ENCODE results near the gene KMT5B. TPM values are rescaled to one million over a fixed set of nuclear protein-coding genes. Genes with fewer than 3 reads are reported as not detected.
A peak's percentile ranks its signal among the peaks of the same experiment; 100 is the strongest.

Gene KMT5B
- polyA plus RNA-seq, 3 donors, result 12.2 to 22.0 (median 19.5) TPM

DNA sequence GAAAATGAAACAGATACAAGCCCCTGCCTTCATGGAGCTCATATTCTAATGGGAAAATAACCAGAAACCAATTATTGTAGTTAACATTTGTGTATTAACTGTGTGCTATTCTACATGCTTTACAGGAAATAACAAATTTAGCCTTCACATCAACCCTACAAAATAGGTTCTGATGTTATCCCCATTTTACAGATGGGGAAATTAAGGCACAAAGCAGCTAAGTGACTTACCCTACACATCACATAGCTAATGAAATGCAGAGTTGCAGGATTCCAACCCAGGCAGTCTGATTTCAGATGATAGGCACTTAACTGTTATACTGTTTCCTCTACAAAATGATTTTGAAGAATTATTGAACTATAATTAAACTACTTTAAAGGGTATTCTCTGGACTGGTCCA, 43.7 kb downstream of the KMT5B start:
- Histone ChIP-seq H3K4me1 (ENCODE audit: control insufficient read depth in 1 of 2, insufficient read depth in 2 of 2, low read length in 2 of 2) (no peaks in the 10 kb centered on the region), H3K27me3 (ENCODE audit: control insufficient read depth in 2 of 2, insufficient read depth in 2 of 2, low read length in 2 of 2) (no peaks in the 10 kb centered on the region), H4K20me1 (ENCODE audit: insufficient read depth, low read length) (no peaks in the 10 kb centered on the region), H3K79me2 (ENCODE audit: insufficient read depth, low read length) (no peaks in the 10 kb centered on the region), H3K9me3 (replicated peaks in 1 of 2; ENCODE audit: control insufficient read depth in 1 of 2, insufficient read depth in 1 of 2, low read length in 2 of 2) (no peaks in the 10 kb centered on the region), H3K27ac (ENCODE audit: low read depth in 1 of 2, low read length in 2 of 2) (no peak overlapping the region), H2AFZ (ENCODE audit: insufficient read depth, low read depth, low read length, poor library complexity, severe bottlenecking) (no peak overlapping the region), H3K4me3 (replicated peaks in 1 of 3; ENCODE audit: low read depth in 2 of 3, low read length in 3 of 3) (no peak overlapping the region), H3K9ac (ENCODE audit: insufficient read depth, low read length, poor library complexity, severe bottlenecking) (no peak overlapping the region), H3K4me2 (replicated peaks; ENCODE audit: extremely low read depth, low read length, poor library complexity, severe bottlenecking) (no peak overlapping the region), H3K36me3 (replicated peaks in 1 of 2; ENCODE audit: control insufficient read depth in 1 of 2, insufficient read depth in 2 of 2, low read length in 2 of 2) (peaks cover 84 to 99% of the 10 kb centered on the region in 2 donors)
- Mint-ChIP-seq H3K4me3 (no peak overlapping the region), H3K4me1 (peaks cover 3% of the 10 kb centered on the region), H3K27me3 (ENCODE audit: low read depth in 3 of 3) (no peaks in the 10 kb centered on the region), H3K36me3 (peaks cover 64 to 92% of the 10 kb centered on the region in 2 donors), H3K27ac (no peak overlapping the region), H3K9me3 (no peaks in the 10 kb centered on the region)
- DNase-seq, result no peak
- TF ChIP-seq, protein P1, sequence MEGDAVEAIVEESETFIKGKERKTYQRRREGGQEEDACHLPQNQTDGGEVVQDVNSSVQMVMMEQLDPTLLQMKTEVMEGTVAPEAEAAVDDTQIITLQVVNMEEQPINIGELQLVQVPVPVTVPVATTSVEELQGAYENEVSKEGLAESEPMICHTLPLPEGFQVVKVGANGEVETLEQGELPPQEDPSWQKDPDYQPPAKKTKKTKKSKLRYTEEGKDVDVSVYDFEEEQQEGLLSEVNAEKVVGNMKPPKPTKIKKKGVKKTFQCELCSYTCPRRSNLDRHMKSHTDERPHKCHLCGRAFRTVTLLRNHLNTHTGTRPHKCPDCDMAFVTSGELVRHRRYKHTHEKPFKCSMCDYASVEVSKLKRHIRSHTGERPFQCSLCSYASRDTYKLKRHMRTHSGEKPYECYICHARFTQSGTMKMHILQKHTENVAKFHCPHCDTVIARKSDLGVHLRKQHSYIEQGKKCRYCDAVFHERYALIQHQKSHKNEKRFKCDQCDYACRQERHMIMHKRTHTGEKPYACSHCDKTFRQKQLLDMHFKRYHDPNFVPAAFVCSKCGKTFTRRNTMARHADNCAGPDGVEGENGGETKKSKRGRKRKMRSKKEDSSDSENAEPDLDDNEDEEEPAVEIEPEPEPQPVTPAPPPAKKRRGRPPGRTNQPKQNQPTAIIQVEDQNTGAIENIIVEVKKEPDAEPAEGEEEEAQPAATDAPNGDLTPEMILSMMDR (IDR thresholded peaks at IDR 0.05), result no peak
- intact Hi-C loops (cut with micrococcal nuclease), result no loop called here

DNA sequence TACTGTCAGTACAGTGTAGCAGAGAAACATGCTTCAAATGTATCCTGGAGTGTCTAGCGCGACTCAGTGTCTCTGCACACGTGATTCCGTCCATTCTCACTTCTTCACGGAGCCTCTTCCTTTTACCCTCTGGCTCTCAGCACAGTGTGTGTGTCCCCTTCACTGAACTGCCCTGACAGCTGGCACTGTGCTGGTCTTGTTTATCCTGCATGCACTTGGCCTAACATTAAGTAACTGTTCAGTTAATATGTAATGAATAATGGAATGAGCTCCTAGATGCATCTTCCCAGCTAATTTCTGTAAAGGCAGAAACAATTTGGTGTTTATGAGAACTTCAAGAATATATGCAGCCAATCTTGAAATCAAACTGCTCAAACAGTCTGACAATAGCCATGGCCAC, 44.4 kb downstream of the KMT5B start:
- intact Hi-C loops (cut with micrococcal nuclease), result no loop called here
- no peak for DNase-seq
- no peak overlapping the region for H3K4me2 ChIP-seq (replicated peaks; ENCODE audit: extremely low read depth, low read length, poor library complexity, severe bottlenecking)
- no peak overlapping the region for H3K27ac ChIP-seq (ENCODE audit: low read depth in 1 of 2, low read length in 2 of 2)
- H3K9me3 ChIP-seq (replicated peaks in 1 of 2; ENCODE audit: control insufficient read depth in 1 of 2, insufficient read depth in 1 of 2, low read length in 2 of 2), result no peaks in the 10 kb centered on the region
- Mint-ChIP-seq H3K9me3 (no peaks in the 10 kb centered on the region), H3K4me3 (no peak overlapping the region), H3K4me1 (no peaks in the 10 kb centered on the region), H3K36me3 (peaks cover 64 to 92% of the 10 kb centered on the region in 2 donors), H3K27ac (peak overlapping the region in 2 of 7 donors; percentile 22 to 50), H3K27me3 (ENCODE audit: low read depth in 3 of 3) (no peaks in the 10 kb centered on the region)
- 95% methylated on average over 4 of the region's 5 CpGs for WGBS (ENCODE audit: insufficient coverage)
- H3K79me2 ChIP-seq (ENCODE audit: insufficient read depth, low read length), result no peaks in the 10 kb centered on the region
- H2AFZ ChIP-seq (ENCODE audit: insufficient read depth, low read depth, low read length, poor library complexity, severe bottlenecking), result no peak overlapping the region
- no peaks in the 10 kb centered on the region for H3K4me1 ChIP-seq (ENCODE audit: control insufficient read depth in 1 of 2, insufficient read depth in 2 of 2, low read length in 2 of 2)
- H3K9ac ChIP-seq (ENCODE audit: insufficient read depth, low read length, poor library complexity, severe bottlenecking), result no peak overlapping the region
- H4K20me1 ChIP-seq (ENCODE audit: insufficient read depth, low read length), result no peaks in the 10 kb centered on the region
- peaks cover 84 to 99% of the 10 kb centered on the region in 2 donors for H3K36me3 ChIP-seq (replicated peaks in 1 of 2; ENCODE audit: control insufficient read depth in 1 of 2, insufficient read depth in 2 of 2, low read length in 2 of 2)
- no peaks in the 10 kb centered on the region for H3K27me3 ChIP-seq (ENCODE audit: control insufficient read depth in 2 of 2, insufficient read depth in 2 of 2, low read length in 2 of 2)
- TF ChIP-seq, protein P1 (IDR thresholded peaks at IDR 0.05), result no peak
- no peak overlapping the region for H3K4me3 ChIP-seq (replicated peaks in 1 of 3; ENCODE audit: low read depth in 2 of 3, low read length in 3 of 3)
